Neural progenitor cell (in vitro differentiated cells): ENCODE measurements around the gene PDE3B. TPM values are rescaled to one million over a fixed set of nuclear protein-coding genes. Genes with fewer than 3 reads are reported as not detected.

Experiments used
- DNase-seq: peaks from one replicate; pipeline ENCODE4 v3.0.0-alpha.2; 2016; ENCODE audit warnings: low spot score
- H2AFZ ChIP-seq: fragments of 200-600 bp; sonication (generic); replicated peaks from 2 replicates; pipeline ENCODE4 v1.6.1; 2016; ENCODE audit warnings: antibody characterized with exemption
- H3F3A ChIP-seq: fragments of 200-600 bp; sonication (generic); 2 replicates; pipeline ENCODE4 v1.6.1; 2016; ENCODE audit warnings: antibody characterized with exemption, low read depth
- H3K27ac ChIP-seq: fragments of 200-600 bp; sonication (generic); 2 replicates; pipeline ENCODE4 v1.5.1; 2016; ENCODE audit warnings: mild to moderate bottlenecking
- H3K27me3 ChIP-seq: fragments of 200-600 bp; sonication (generic); 2 replicates; pipeline ENCODE4 v1.6.1; 2016; ENCODE audit warnings: mild to moderate bottlenecking, moderate library complexity
- H3K36me3 ChIP-seq: fragments of 200-600 bp; sonication (generic); 2 replicates; pipeline ENCODE4 v1.5.1; 2016
- H3K4me1 ChIP-seq: fragments of 200-600 bp; sonication (generic); 2 replicates; pipeline ENCODE4 v1.6.1; 2016; ENCODE audit warnings: mixed run types
- H3K4me2 ChIP-seq: fragments of 200-600 bp; sonication (generic); 2 replicates; pipeline ENCODE4 v1.6.1; 2016
- H3K4me3 ChIP-seq: fragments of 200-600 bp; sonication (generic); 2 replicates; pipeline ENCODE4 v1.5.1; 2016
- H3K79me2 ChIP-seq: fragments of 200-600 bp; sonication (generic); 2 replicates; pipeline ENCODE4 v1.6.1; 2016; ENCODE audit warnings: low read depth
- H3K9ac ChIP-seq: fragments of 200-600 bp; sonication (generic); 2 replicates; pipeline ENCODE4 v1.6.1; 2016
- H3K9me3 ChIP-seq: fragments of 200-600 bp; sonication (generic); 2 replicates; pipeline ENCODE4 v1.5.1; 2016; ENCODE audit warnings: low read depth
- H4K20me1 ChIP-seq: fragments of 200-600 bp; sonication (generic); 2 replicates; pipeline ENCODE4 v1.6.1; 2016; ENCODE audit warnings: low read depth
- H3K27ac Mint-ChIP-seq: 3 replicates; pipeline ENCODE4 v1.8.0; 2021; ENCODE audit warnings: mixed read lengths
- H3K27me3 Mint-ChIP-seq: 2 replicates; pipeline ENCODE4 v1.8.0; 2022; ENCODE audit warnings: low read depth, mild to moderate bottlenecking, inconsistent platforms, moderate library complexity, mixed read lengths; ENCODE audit not compliant: insufficient read depth
- H3K36me3 Mint-ChIP-seq: 3 replicates; pipeline ENCODE4 v1.8.0; 2021; ENCODE audit warnings: mixed read lengths
- H3K4me1 Mint-ChIP-seq: 3 replicates; pipeline ENCODE4 v1.8.0; 2021; ENCODE audit warnings: mixed read lengths
- H3K4me3 Mint-ChIP-seq: 3 replicates; pipeline ENCODE4 v1.8.0; 2021; ENCODE audit warnings: mild to moderate bottlenecking, moderate library complexity, mixed read lengths
- H3K9me3 Mint-ChIP-seq: 3 replicates; pipeline ENCODE4 v1.8.0; 2020; ENCODE audit warnings: mixed read lengths
- CTCF ChIP-seq: fragments of 200-600 bp; sonication (generic); IDR thresholded peaks from 2 replicates; pipeline ENCODE4 v1.5.1; 2017; ENCODE audit warnings: antibody characterized with exemption, mild to moderate bottlenecking
- EZH2 ChIP-seq: fragments of 200-600 bp; sonication (generic); IDR thresholded peaks from 2 replicates; pipeline ENCODE4 v1.6.1; 2017; ENCODE audit warnings: antibody characterized with exemption, mild to moderate bottlenecking, moderate library complexity
- EZH2phosphoT487 ChIP-seq: fragments of 200-600 bp; sonication (generic); IDR thresholded peaks from 2 replicates; pipeline ENCODE4 v1.6.1; 2017; ENCODE audit warnings: antibody characterized with exemption
- total RNA-seq: library from RNA; depleted of rRNA; stranded (reverse); fragments of >200 nt; gene quantifications from 2 replicates; pipeline ENCODE4 v1.2.3, GENCODE V29; 2015; ENCODE audit warnings: low replicate concordance

Gene PDE3B
- total RNA-seq, 1 donor from 2014 or later: 14.3 TPM

DNA sequence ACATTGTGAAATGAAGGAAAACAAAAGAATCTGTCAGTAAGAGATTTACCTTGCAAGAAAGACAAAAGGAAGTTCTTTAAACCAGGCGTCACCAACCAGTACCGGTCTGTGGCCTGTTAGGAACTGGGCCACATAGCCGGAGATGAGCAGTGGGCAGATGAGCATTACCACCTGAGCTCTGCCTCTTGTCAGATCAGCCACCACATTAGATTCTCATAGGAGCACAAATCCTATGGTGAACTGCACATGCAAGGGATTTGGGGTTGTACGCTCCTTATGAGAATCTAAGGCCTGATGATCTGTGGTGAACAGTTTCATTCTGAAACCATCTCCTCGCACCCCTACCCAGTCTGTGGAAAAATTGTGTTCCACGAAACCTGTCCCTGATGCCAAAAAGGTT is 140.2 kb downstream of the PDE3B start:
- H3K9me3 ChIP-seq: no peaks in the 10 kb centered on the region
- no peak overlapping the region for H3K27ac Mint-ChIP-seq
- no peak overlapping the region for H3K9ac ChIP-seq
- no peak overlapping the region for H3K27ac ChIP-seq
- no peaks in the 10 kb centered on the region for H3K36me3 Mint-ChIP-seq
- no peak overlapping the region for H3K4me3 ChIP-seq
- no peaks in the 10 kb centered on the region for H3K79me2 ChIP-seq
- no peaks in the 10 kb centered on the region for H3F3A ChIP-seq
- H3K4me1 Mint-ChIP-seq: no peaks in the 10 kb centered on the region
- no peaks in the 10 kb centered on the region for H3K4me1 ChIP-seq
- no peak for DNase-seq
- H3K27me3 ChIP-seq: no peaks in the 10 kb centered on the region
- no peaks in the 10 kb centered on the region for H3K36me3 ChIP-seq
- no peak for TF ChIP-seq EZH2phosphoT487
- TF ChIP-seq EZH2: no peak
- TF ChIP-seq CTCF: no peak
- H3K9me3 Mint-ChIP-seq: peaks cover 10% of the 10 kb centered on the region
- no peak overlapping the region for H3K4me2 ChIP-seq
- no peak overlapping the region for H2AFZ ChIP-seq
- H4K20me1 ChIP-seq: no peaks in the 10 kb centered on the region
- H3K4me3 Mint-ChIP-seq: no peak overlapping the region
- H3K27me3 Mint-ChIP-seq: no peaks in the 10 kb centered on the region

- Histone ChIP-seq H3K4me2 (no peak overlapping the region), H3K27ac (no peak overlapping the region), H3K79me2 (no peaks in the 10 kb centered on the region), H3K27me3 (no peaks in the 10 kb centered on the region), H3K9ac (no peak overlapping the region), H3K4me1 (no peaks in the 10 kb centered on the region), H3F3A (no peaks in the 10 kb centered on the region), H4K20me1 (no peaks in the 10 kb centered on the region), H3K4me3 (no peak overlapping the region), H3K36me3 (no peaks in the 10 kb centered on the region), H2AFZ (no peak overlapping the region), H3K9me3 (no peaks in the 10 kb centered on the region)
- no peak overlapping the region for H3K27ac Mint-ChIP-seq
- no peak for TF ChIP-seq EZH2
- no peak for TF ChIP-seq EZH2phosphoT487
- no peak for TF ChIP-seq CTCF
- H3K4me3 Mint-ChIP-seq: no peak overlapping the region
- DNase-seq: no peak
- no peaks in the 10 kb centered on the region for H3K4me1 Mint-ChIP-seq
- H3K36me3 Mint-ChIP-seq: no peaks in the 10 kb centered on the region
- H3K27me3 Mint-ChIP-seq: no peaks in the 10 kb centered on the region
- H3K9me3 Mint-ChIP-seq: peaks cover 10% of the 10 kb centered on the region
Measured at GRCh38 chr11:14784230-14784629, 140.6 kb downstream of the PDE3B start.

- H3K36me3 Mint-ChIP-seq: no peaks in the 10 kb centered on the region
Measured at GRCh38 chr11:14789879-14790484, 146.4 kb downstream of the PDE3B start.

More at GRCh38 chr11:14789879-14790484, 146.4 kb downstream of the PDE3B start:
- H3K36me3 ChIP-seq: no peaks in the 10 kb centered on the region
- Mint-ChIP-seq H3K4me3 (no peak overlapping the region), H3K9me3 (no peaks in the 10 kb centered on the region), H3K27me3 (no peaks in the 10 kb centered on the region), H3K4me1 (no peaks in the 10 kb centered on the region), H3K27ac (no peak overlapping the region)
- H3K9me3 ChIP-seq: no peaks in the 10 kb centered on the region
- H3K4me1 ChIP-seq: no peaks in the 10 kb centered on the region
- H3F3A ChIP-seq: no peaks in the 10 kb centered on the region
- no peak overlapping the region for H3K4me2 ChIP-seq
- no peak overlapping the region for H3K4me3 ChIP-seq
- no peak overlapping the region for H3K27ac ChIP-seq
- H4K20me1 ChIP-seq: no peaks in the 10 kb centered on the region
- TF ChIP-seq CTCF (peak; percentile 48), EZH2phosphoT487 (no peak), EZH2 (no peak)
- no peaks in the 10 kb centered on the region for H3K27me3 ChIP-seq
- H3K79me2 ChIP-seq: no peaks in the 10 kb centered on the region
- no peak overlapping the region for H3K9ac ChIP-seq
- H2AFZ ChIP-seq: no peak overlapping the region
- DNase-seq: no peak
